Loucy (cell line): ENCODE results near the gene SLC4A4.

Experiments
- H2AFZ ChIP-seq: fragments of 200-600 bp; sonication (generic); 2 replicates; pipeline ENCODE4 v1.6.0; 2016; ENCODE audit warnings: antibody characterized with exemption, mild to moderate bottlenecking, low read length, moderate library complexity
- H3F3A ChIP-seq: fragments of 200-600 bp; 2 replicates; pipeline ENCODE4 v1.6.0; 2016; ENCODE audit warnings: antibody characterized with exemption, low read depth, mild to moderate bottlenecking
- H3K27me3 ChIP-seq: fragments of 200-600 bp; sonication (generic); 2 replicates; pipeline ENCODE4 v1.6.1; 2014; ENCODE audit warnings: low read length, mild to moderate bottlenecking; ENCODE audit not compliant: insufficient read depth, poor library complexity, severe bottlenecking
- H3K36me3 ChIP-seq: fragments of 200-600 bp; sonication (generic); 2 replicates; pipeline ENCODE4 v1.6.1; 2016; ENCODE audit warnings: low read length; ENCODE audit not compliant: insufficient read depth
- H3K4me1 ChIP-seq: fragments of 200-600 bp; sonication (generic); 2 replicates; pipeline ENCODE4 v1.5.1; 2014; ENCODE audit warnings: low read length, mild to moderate bottlenecking; ENCODE audit not compliant: insufficient read depth, poor library complexity, severe bottlenecking
- H3K4me2 ChIP-seq: fragments of 200-600 bp; sonication (generic); 2 replicates; pipeline ENCODE4 v1.6.0; 2014; ENCODE audit warnings: antibody characterized with exemption, low read length, low read depth, mild to moderate bottlenecking; ENCODE audit not compliant: poor library complexity, severe bottlenecking
- H3K4me3 ChIP-seq: fragments of 200-600 bp; sonication (generic); 2 replicates; pipeline ENCODE4 v1.5.1; 2014; ENCODE audit warnings: low read length, mild to moderate bottlenecking, mixed read lengths; ENCODE audit not compliant: poor library complexity, severe bottlenecking
- H3K79me2 ChIP-seq: fragments of 200-600 bp; sonication (generic); 2 replicates; pipeline ENCODE4 v1.6.1; 2014; ENCODE audit warnings: low read length; ENCODE audit not compliant: insufficient read depth
- H3K9ac ChIP-seq: fragments of 200-600 bp; sonication (generic); 2 replicates; pipeline ENCODE4 v1.6.0; 2014; ENCODE audit warnings: mild to moderate bottlenecking, low read depth, low read length, moderate library complexity; ENCODE audit not compliant: poor library complexity, severe bottlenecking
- H3K9me2 ChIP-seq: fragments of 200-600 bp; sonication (generic); replicated peaks from 2 replicates; pipeline ENCODE4 v1.6.1; 2016; ENCODE audit warnings: low read depth, low read length, mixed read lengths
- H3K9me3 ChIP-seq: fragments of 200-600 bp; sonication (generic); 2 replicates; pipeline ENCODE4 v1.6.1; 2014; ENCODE audit warnings: mild to moderate bottlenecking, antibody characterized with exemption, low read length, low read depth; ENCODE audit not compliant: insufficient read depth
- H4K20me1 ChIP-seq: fragments of 200-600 bp; sonication (generic); 2 replicates; pipeline ENCODE4 v1.6.0; 2014; ENCODE audit warnings: antibody characterized with exemption, low read length, mild to moderate bottlenecking; ENCODE audit not compliant: insufficient read depth, poor library complexity, severe bottlenecking
- CTCF ChIP-seq: fragments of 200-600 bp; sonication (generic); conservative IDR thresholded peaks from 2 replicates; pipeline ENCODE4 v1.5.1; 2014; ENCODE audit warnings: mild to moderate bottlenecking, antibody characterized with exemption, low read length
- EZH2phosphoT487 ChIP-seq: fragments of 200-600 bp; IDR thresholded peaks from 2 replicates; pipeline ENCODE4 v1.6.1; 2018; ENCODE audit warnings: antibody characterized with exemption, mild to moderate bottlenecking, moderate library complexity, borderline replicate concordance

The SLC4A4 gene

GRCh38 chr4:71498002-71498401, 159.2 kb downstream of the SLC4A4 start:
- H3F3A ChIP-seq = no peaks in the 10 kb centered on the region

GRCh38 chr4:71498625-71499024, 159.8 kb downstream of the SLC4A4 start:
- no peaks in the 10 kb centered on the region for H3K9me2 ChIP-seq
- no peaks in the 10 kb centered on the region for H3F3A ChIP-seq
- no peak overlapping the region for H3K4me3 ChIP-seq
- no peak for TF ChIP-seq CTCF
- TF ChIP-seq EZH2phosphoT487 = no peak
- no peaks in the 10 kb centered on the region for H3K27me3 ChIP-seq
- no peaks in the 10 kb centered on the region for H3K79me2 ChIP-seq
- H3K9me3 ChIP-seq = no peaks in the 10 kb centered on the region
- peaks cover 14% of the 10 kb centered on the region for H3K4me1 ChIP-seq
- peaks cover 6% of the 10 kb centered on the region; the same call in 1 of the 2 replicates for H3K36me3 ChIP-seq
- H4K20me1 ChIP-seq = no peaks in the 10 kb centered on the region
- no peak overlapping the region for H2AFZ ChIP-seq
- no peak overlapping the region for H3K4me2 ChIP-seq
- no peak overlapping the region for H3K9ac ChIP-seq

More at GRCh38 chr4:71498002-71498401, 159.2 kb downstream of the SLC4A4 start:
- H3K9ac ChIP-seq = no peak overlapping the region
- H3K4me1 ChIP-seq = peaks cover 14% of the 10 kb centered on the region
- H3K9me2 ChIP-seq = no peaks in the 10 kb centered on the region
- no peak overlapping the region for H2AFZ ChIP-seq
- no peak overlapping the region for H3K4me2 ChIP-seq
- H3K36me3 ChIP-seq = peaks cover 6% of the 10 kb centered on the region; the same call in 1 of the 2 replicates
- H3K4me3 ChIP-seq = no peak overlapping the region
- TF ChIP-seq CTCF (no peak), EZH2phosphoT487 (no peak)
- no peaks in the 10 kb centered on the region for H3K79me2 ChIP-seq
- H4K20me1 ChIP-seq = no peaks in the 10 kb centered on the region
- no peaks in the 10 kb centered on the region for H3K27me3 ChIP-seq
- no peaks in the 10 kb centered on the region for H3K9me3 ChIP-seq

DNA sequence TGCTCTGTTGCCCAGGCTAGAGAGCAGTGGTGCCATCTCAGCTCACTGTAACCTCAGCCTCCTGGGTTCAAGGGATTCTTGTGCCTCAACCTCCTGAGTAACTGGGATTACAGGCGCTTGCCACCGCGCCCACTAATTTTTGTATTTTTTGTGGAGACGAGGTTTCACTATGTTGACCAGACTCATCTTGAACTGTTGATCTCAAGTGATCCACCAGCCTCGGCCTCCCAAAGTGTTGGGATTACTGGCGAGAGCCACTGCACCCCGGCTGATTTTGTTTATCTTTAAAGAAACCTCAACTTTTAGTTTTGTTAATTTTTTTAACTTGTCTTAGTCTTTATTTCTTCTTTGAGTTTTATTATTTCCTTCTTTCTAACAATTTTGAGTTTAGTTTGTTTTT, 163.2 kb downstream of the SLC4A4 start:
- Histone ChIP-seq H3K9me2 (no peaks in the 10 kb centered on the region), H3F3A (no peaks in the 10 kb centered on the region), H3K36me3 (peaks cover 7% of the 10 kb centered on the region; the same call in 1 of the 2 replicates), H3K27me3 (no peaks in the 10 kb centered on the region), H3K4me1 (peaks cover 4% of the 10 kb centered on the region), H3K9me3 (peaks cover 5% of the 10 kb centered on the region; the same call in 1 of the 2 replicates), H4K20me1 (no peaks in the 10 kb centered on the region), H3K9ac (no peak overlapping the region), H3K79me2 (no peaks in the 10 kb centered on the region), H3K4me2 (no peak overlapping the region), H2AFZ (no peak overlapping the region), H3K4me3 (no peak overlapping the region)
- TF ChIP-seq EZH2phosphoT487 (no peak), CTCF (no peak)
